HG02678 (cell line): ENCODE measurements around the gene ZNF316.

Experiments
- ATAC-seq: cut with Tn5 transposase; IDR thresholded peaks from one replicate; pipeline ENCODE4 v1.9.1; 2021; ENCODE audit warnings: mild to moderate bottlenecking, moderate library complexity; ENCODE audit not compliant: unreplicated experiment

Gene ZNF316

GRCh38 chr7:6636741-6637543 lies at the start of gene ZNF316:
TSS of gene ZNF316 (plus strand) at chr7:6637318. CDS start at chr7:6642410, 5,092 bp downstream.
- peak; percentile 76 for ATAC-seq

GRCh38 chr7:6588566-6588965 lies 48.6 kb upstream of the ZNF316 start:
- no peak for ATAC-seq

GRCh38 chr7:6589151-6589828 lies 47.8 kb upstream of the ZNF316 start:
- no peak for ATAC-seq

- peak; percentile 86 for ATAC-seq
Measured at GRCh38 chr7:6589829-6590644, 47.1 kb upstream of the ZNF316 start, which contains the start of gene INTS15. TSS of gene INTS15 (plus strand) at chr7:6590021. CDS start at chr7:6590284, 263 bp downstream.

GRCh38 chr7:6590645-6591110 lies 46.4 kb upstream of the ZNF316 start:
- peak; percentile 22 for ATAC-seq

- no peak for ATAC-seq
Measured at GRCh38 chr7:6600093-6600492, 37.0 kb upstream of the ZNF316 start.

- no peak for ATAC-seq
Measured at GRCh38 chr7:6604458-6604857, 32.7 kb upstream of the ZNF316 start.

GRCh38 chr7:6606866-6607583 lies 30.1 kb upstream of the ZNF316 start:
- no peak for ATAC-seq

- ATAC-seq: no peak
Measured at GRCh38 chr7:6607651-6608051, 29.5 kb upstream of the ZNF316 start.

- ATAC-seq: no peak
Measured at GRCh38 chr7:6608081-6608480, 29.0 kb upstream of the ZNF316 start.

- no peak for ATAC-seq
Measured at GRCh38 chr7:6608794-6609193, 28.3 kb upstream of the ZNF316 start.

GRCh38 chr7:6612819-6613218 lies 24.3 kb upstream of the ZNF316 start:
- ATAC-seq: no peak

- ATAC-seq: no peak
Measured at GRCh38 chr7:6613706-6614105, 23.4 kb upstream of the ZNF316 start.

- no peak for ATAC-seq
Measured at GRCh38 chr7:6614953-6615722, 22.0 kb upstream of the ZNF316 start, which contains the start of gene ZNF853. TSS of gene ZNF853 (plus strand) at chr7:6615610. CDS start at chr7:6616175, 565 bp downstream.

- no peak for ATAC-seq
Measured at GRCh38 chr7:6615723-6616555, 21.2 kb upstream of the ZNF316 start.

- ATAC-seq: no peak
Measured at GRCh38 chr7:6616854-6617643, 20.1 kb upstream of the ZNF316 start.

- no peak for ATAC-seq
Measured at GRCh38 chr7:6618621-6619020, 18.5 kb upstream of the ZNF316 start.

- no peak for ATAC-seq
Measured at GRCh38 chr7:6619961-6620360, 17.2 kb upstream of the ZNF316 start.
